ENCODE data around the gene ARID1B.
A peak's percentile ranks its signal among the peaks of the same experiment; 100 is the strongest.
"Not testable (repeated sequence)": the region's sequence is repeated elsewhere in the genome, so short reads cannot be mapped to it uniquely, and the experiment has no call there.

ARID1B gene

DNA sequence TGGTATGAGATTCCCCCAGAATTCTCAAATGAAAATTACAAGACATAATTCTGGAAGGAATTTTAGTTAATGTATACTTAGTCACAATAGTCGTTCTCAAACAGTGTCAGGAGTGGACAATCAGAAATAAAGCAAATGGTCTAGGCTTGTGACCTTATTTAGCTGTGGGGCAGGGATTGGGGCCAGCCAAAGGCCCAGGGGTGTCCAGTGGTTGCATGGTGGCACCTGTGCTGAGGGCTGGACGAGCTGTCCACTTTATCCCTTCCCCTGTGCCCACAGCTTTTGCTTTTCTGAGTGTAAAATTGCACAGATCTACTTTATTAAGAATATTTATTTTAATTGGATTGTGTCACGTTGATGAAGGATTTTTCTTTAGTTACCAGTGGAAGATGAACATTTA is 195.0 kb downstream of the ARID1B start:
- H3K4me1 Mint-ChIP-seq (ENCODE audit: low read depth): peaks cover 79% of the 10 kb centered on the region
- H3K36me3 Mint-ChIP-seq: no peaks in the 10 kb centered on the region
- H3K27ac Mint-ChIP-seq: no peak overlapping the region
- no peaks in the 10 kb centered on the region for H3K9me3 Mint-ChIP-seq (ENCODE audit: low read depth)
- H3K4me3 Mint-ChIP-seq: no peak overlapping the region
- H3K27me3 Mint-ChIP-seq: no peaks in the 10 kb centered on the region

- Mint-ChIP-seq H3K4me1 (ENCODE audit: low read depth) (peaks cover 82% of the 10 kb centered on the region), H3K27ac (peak overlapping the region; percentile 18), H3K27me3 (no peaks in the 10 kb centered on the region), H3K36me3 (no peaks in the 10 kb centered on the region), H3K4me3 (no peak overlapping the region), H3K9me3 (ENCODE audit: low read depth) (no peaks in the 10 kb centered on the region)
Measured at GRCh38 chr6:156974830-156975261, 197.7 kb downstream of the ARID1B start.

- Mint-ChIP-seq H3K9me3 (ENCODE audit: low read depth) (no peaks in the 10 kb centered on the region), H3K36me3 (no peaks in the 10 kb centered on the region), H3K4me3 (peak overlapping the region; percentile 71), H3K27ac (peak overlapping the region; percentile 66), H3K27me3 (no peaks in the 10 kb centered on the region), H3K4me1 (ENCODE audit: low read depth) (peaks cover 86% of the 10 kb centered on the region)
Measured at GRCh38 chr6:156975414-156975813, 198.2 kb downstream of the ARID1B start.

- no peaks in the 10 kb centered on the region for H3K27me3 Mint-ChIP-seq
- no peaks in the 10 kb centered on the region for H3K36me3 Mint-ChIP-seq
- H3K4me3 Mint-ChIP-seq: peak overlapping the region; percentile 71
- H3K9me3 Mint-ChIP-seq (ENCODE audit: low read depth): no peaks in the 10 kb centered on the region
- peak overlapping the region; percentile 66 for H3K27ac Mint-ChIP-seq
- peaks cover 85% of the 10 kb centered on the region for H3K4me1 Mint-ChIP-seq (ENCODE audit: low read depth)
Measured at GRCh38 chr6:156976216-156977127, 199.3 kb downstream of the ARID1B start.

GRCh38 chr6:156977527-156978291 is 200.5 kb downstream of the ARID1B start:
- peak overlapping the region; percentile 57 for H3K4me3 Mint-ChIP-seq
- no peak overlapping the region for H3K27ac Mint-ChIP-seq
- H3K9me3 Mint-ChIP-seq (ENCODE audit: low read depth): no peaks in the 10 kb centered on the region
- H3K36me3 Mint-ChIP-seq: no peaks in the 10 kb centered on the region
- H3K4me1 Mint-ChIP-seq (ENCODE audit: low read depth): peaks cover 86% of the 10 kb centered on the region
- no peaks in the 10 kb centered on the region for H3K27me3 Mint-ChIP-seq

DNA sequence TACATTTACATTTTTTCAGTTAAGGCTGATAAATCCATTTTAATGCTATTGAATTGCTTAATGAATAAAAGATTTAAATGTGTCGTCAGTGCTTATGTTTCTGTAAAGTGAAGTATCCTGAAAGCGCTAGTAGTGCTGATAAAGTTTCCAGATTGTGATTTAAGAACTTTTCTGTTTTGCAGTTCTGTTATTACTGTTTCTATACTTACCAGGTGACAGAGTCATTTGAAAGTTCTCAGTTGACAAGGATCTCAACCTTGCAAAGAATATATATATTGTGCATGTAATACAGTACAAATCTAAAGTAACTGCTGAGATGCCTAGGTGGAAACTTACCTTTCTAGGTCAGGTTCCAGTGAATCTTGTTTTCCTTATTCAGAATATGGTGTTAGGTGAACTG is 201.8 kb downstream of the ARID1B start:
- no peaks in the 10 kb centered on the region for H3K27me3 Mint-ChIP-seq
- no peak overlapping the region for H3K4me3 Mint-ChIP-seq
- peak overlapping the region; percentile 23 for H3K27ac Mint-ChIP-seq
- peaks cover 88% of the 10 kb centered on the region for H3K4me1 Mint-ChIP-seq (ENCODE audit: low read depth)
- no peaks in the 10 kb centered on the region for H3K36me3 Mint-ChIP-seq
- no peaks in the 10 kb centered on the region for H3K9me3 Mint-ChIP-seq (ENCODE audit: low read depth)

DNA sequence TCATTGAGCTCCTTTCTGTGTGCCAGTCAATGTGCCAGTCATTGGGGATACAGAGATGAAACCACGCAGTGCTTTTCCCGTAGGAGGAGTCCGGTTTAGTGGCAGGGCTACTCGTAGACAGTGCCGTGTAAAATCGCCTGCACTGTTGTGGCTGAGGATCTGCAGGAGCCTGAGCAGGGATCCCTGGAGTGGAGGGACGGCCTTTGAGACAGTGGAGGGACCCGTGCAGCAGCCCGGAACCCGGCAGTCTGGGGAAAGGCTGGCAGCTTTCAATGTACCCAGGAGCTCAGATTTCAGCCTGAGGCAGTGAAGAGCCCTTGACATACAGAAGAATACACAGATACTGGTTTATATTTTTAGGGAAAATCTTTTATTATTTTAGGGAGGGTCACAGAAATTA is 203.3 kb downstream of the ARID1B start:
- no peak overlapping the region for H3K27ac Mint-ChIP-seq
- H3K9me3 Mint-ChIP-seq (ENCODE audit: low read depth): no peaks in the 10 kb centered on the region
- peaks cover 91% of the 10 kb centered on the region for H3K4me1 Mint-ChIP-seq (ENCODE audit: low read depth)
- H3K27me3 Mint-ChIP-seq: no peaks in the 10 kb centered on the region
- H3K4me3 Mint-ChIP-seq: no peak overlapping the region
- no peaks in the 10 kb centered on the region for H3K36me3 Mint-ChIP-seq

GRCh38 chr6:156980948-156981347 is 203.8 kb downstream of the ARID1B start:
- Mint-ChIP-seq H3K9me3 (ENCODE audit: low read depth) (no peaks in the 10 kb centered on the region), H3K36me3 (no peaks in the 10 kb centered on the region), H3K27me3 (no peaks in the 10 kb centered on the region), H3K27ac (no peak overlapping the region), H3K4me1 (ENCODE audit: low read depth) (peaks cover 91% of the 10 kb centered on the region), H3K4me3 (no peak overlapping the region)

GRCh38 chr6:156982168-156982567 is 205.0 kb downstream of the ARID1B start:
- Mint-ChIP-seq H3K9me3 (ENCODE audit: low read depth) (no peaks in the 10 kb centered on the region), H3K27ac (no peak overlapping the region), H3K36me3 (no peaks in the 10 kb centered on the region), H3K4me1 (ENCODE audit: low read depth) (peaks cover 89% of the 10 kb centered on the region), H3K4me3 (no peak overlapping the region), H3K27me3 (no peaks in the 10 kb centered on the region)

DNA sequence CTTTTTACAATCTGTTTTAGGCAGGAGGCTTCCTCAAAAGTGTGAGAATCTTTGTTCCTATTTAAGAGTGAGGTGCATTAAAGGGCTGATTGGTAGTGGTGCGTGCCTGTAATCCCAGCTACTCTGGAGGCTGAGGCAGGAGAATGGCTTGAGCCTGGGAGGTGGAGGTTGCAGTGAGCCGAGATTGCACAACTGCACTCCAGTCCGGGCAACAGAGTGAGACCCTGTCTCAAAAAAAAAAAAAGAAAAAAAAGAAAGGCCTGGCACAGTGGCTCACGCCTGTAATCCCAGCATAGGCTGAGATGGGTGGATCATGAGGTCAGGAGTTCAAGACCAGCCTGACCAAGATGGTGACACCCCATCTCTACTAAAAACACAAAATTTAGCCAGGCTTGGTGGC is 205.7 kb downstream of the ARID1B start:
- H3K27ac Mint-ChIP-seq; H3K27me3 Mint-ChIP-seq; H3K36me3 Mint-ChIP-seq; H3K9me3 Mint-ChIP-seq (ENCODE audit: low read depth); H3K4me3 Mint-ChIP-seq: not testable (repeated sequence)
- H3K4me1 Mint-ChIP-seq (ENCODE audit: low read depth): peaks cover 87% of the 10 kb centered on the region

DNA sequence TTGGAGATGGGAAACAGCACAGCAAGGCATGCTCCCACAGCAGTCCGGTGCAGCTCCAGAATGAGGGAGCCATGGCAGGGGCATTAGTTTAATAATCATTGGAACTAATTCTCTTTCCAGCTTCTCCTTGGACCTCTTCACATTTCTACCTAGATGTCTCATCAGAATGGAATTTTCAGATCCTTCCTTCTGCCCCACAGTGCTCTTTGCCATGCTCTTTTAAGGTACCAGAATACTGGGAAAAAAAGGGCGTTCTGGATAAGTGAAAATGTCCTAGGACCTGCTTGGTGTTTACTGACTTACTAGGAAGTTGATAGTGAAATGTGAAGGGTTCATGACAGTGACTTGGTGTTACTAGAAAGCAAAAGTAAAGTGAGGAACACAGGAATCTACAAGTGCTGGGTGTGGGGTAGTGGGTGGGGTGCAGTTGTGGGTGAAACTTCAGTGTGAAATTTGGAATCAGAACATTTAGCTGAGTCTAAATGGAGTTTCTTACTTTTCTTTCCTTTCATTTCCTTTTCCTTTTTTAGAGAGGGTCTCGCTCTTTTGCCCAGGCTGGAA is 207.1 kb downstream of the ARID1B start:
- peaks cover 87% of the 10 kb centered on the region for H3K4me1 Mint-ChIP-seq (ENCODE audit: low read depth)

GRCh38 chr6:156985309-156985708 is 208.1 kb downstream of the ARID1B start:
- H3K27me3 Mint-ChIP-seq: no peaks in the 10 kb centered on the region
- no peak overlapping the region for H3K27ac Mint-ChIP-seq
- no peak overlapping the region for H3K4me3 Mint-ChIP-seq
- H3K36me3 Mint-ChIP-seq: no peaks in the 10 kb centered on the region
- H3K9me3 Mint-ChIP-seq (ENCODE audit: low read depth): no peaks in the 10 kb centered on the region
- H3K4me1 Mint-ChIP-seq (ENCODE audit: low read depth): peaks cover 89% of the 10 kb centered on the region

More for the DNA sequence above, 207.1 kb downstream of the ARID1B start:
- Mint-ChIP-seq H3K27ac (peak overlapping the region; percentile 13), H3K4me3 (no peak overlapping the region), H3K9me3 (ENCODE audit: low read depth) (no peaks in the 10 kb centered on the region), H3K36me3 (no peaks in the 10 kb centered on the region), H3K27me3 (no peaks in the 10 kb centered on the region)

- H3K4me1 Mint-ChIP-seq (ENCODE audit: low read depth): peaks cover 73% of the 10 kb centered on the region
- H3K27me3 Mint-ChIP-seq: no peaks in the 10 kb centered on the region
- no peaks in the 10 kb centered on the region for H3K36me3 Mint-ChIP-seq
- no peaks in the 10 kb centered on the region for H3K9me3 Mint-ChIP-seq (ENCODE audit: low read depth)
- H3K4me3 Mint-ChIP-seq: peak overlapping the region; percentile 27
- peak overlapping the region; percentile 2 for H3K27ac Mint-ChIP-seq
Measured at GRCh38 chr6:156988276-156989158, 211.3 kb downstream of the ARID1B start.

- Mint-ChIP-seq H3K36me3 (no peaks in the 10 kb centered on the region), H3K27ac (no peak overlapping the region), H3K4me3 (no peak overlapping the region), H3K4me1 (ENCODE audit: low read depth) (peaks cover 70% of the 10 kb centered on the region), H3K9me3 (ENCODE audit: low read depth) (no peaks in the 10 kb centered on the region), H3K27me3 (no peaks in the 10 kb centered on the region)
Measured at GRCh38 chr6:156989159-156989806, 212.1 kb downstream of the ARID1B start.

Measured in activated naive CD8-positive, alpha-beta T cell (primary cell).